Calu3 (cell line): Measurements from ENCODE around the gene TEDDM1. TPM values are rescaled to one million over a fixed set of nuclear protein-coding genes. Genes with fewer than 3 reads are reported as not detected.

ENCODE experiments used
- BruUV-seq: library from RNA; stranded (reverse); fragments of 400-500 nt; replicated peaks from 2 replicates; lab custom pipeline; 2021; lab: Mats Ljungman, UMichigan
- CTCF ChIA-PET: fragments of 300-600 bp; sonication (Branson Sonifier 250); formaldehyde crosslinking; loops from one replicate; lab custom pipeline; 2022; ENCODE audit warnings: antibody characterized with exemption; lab: Charles Lee
- DNase-seq: peaks from one replicate; pipeline ENCODE4 v3.0.0; 2022
- H3K27ac Mint-ChIP-seq: one replicate; pipeline ENCODE4 v1.8.0; 2022; ENCODE audit warnings: mixed read lengths; ENCODE audit not compliant: unreplicated experiment
- H3K27me3 Mint-ChIP-seq: one replicate; pipeline ENCODE4 v1.8.0; 2022; ENCODE audit warnings: mixed read lengths; ENCODE audit not compliant: unreplicated experiment
- H3K36me3 Mint-ChIP-seq: one replicate; pipeline ENCODE4 v1.8.0; 2022; ENCODE audit warnings: mild to moderate bottlenecking, moderate library complexity, mixed read lengths; ENCODE audit not compliant: insufficient read depth, unreplicated experiment
- H3K4me1 Mint-ChIP-seq: one replicate; pipeline ENCODE4 v1.8.0; 2022; ENCODE audit warnings: mild to moderate bottlenecking, low read depth, mixed read lengths; ENCODE audit not compliant: unreplicated experiment
- H3K4me3 Mint-ChIP-seq: one replicate; pipeline ENCODE4 v1.8.0; 2022; ENCODE audit warnings: mild to moderate bottlenecking, low read depth, moderate library complexity, mixed read lengths; ENCODE audit not compliant: unreplicated experiment
- H3K9me3 Mint-ChIP-seq: one replicate; pipeline ENCODE4 v1.8.0; 2022; ENCODE audit warnings: low read depth, mixed read lengths; ENCODE audit not compliant: unreplicated experiment
- intact Hi-C: fragments of 100-400 bp; cut with micrococcal nuclease; formaldehyde crosslinking; loops from one replicate; pipeline ENCODE4 v1.10.0; 2022; ENCODE audit not compliant: unreplicated experiment
- total RNA-seq: library from RNA; stranded (reverse); gene quantifications from 2 replicates; pipeline ENCODE4 v1.2.3, GENCODE V29; 2022
- TF ChIP-seq, protein P1 (sequence below): fragments of 200-600 bp; IDR thresholded peaks from one replicate; pipeline ENCODE4 v1.8.0; 2022; ENCODE audit warnings: antibody characterized with exemption; ENCODE audit not compliant: unreplicated experiment

TEDDM1 gene
- total RNA-seq, 1 experiment from 2014 or later, result not detected

DNA sequence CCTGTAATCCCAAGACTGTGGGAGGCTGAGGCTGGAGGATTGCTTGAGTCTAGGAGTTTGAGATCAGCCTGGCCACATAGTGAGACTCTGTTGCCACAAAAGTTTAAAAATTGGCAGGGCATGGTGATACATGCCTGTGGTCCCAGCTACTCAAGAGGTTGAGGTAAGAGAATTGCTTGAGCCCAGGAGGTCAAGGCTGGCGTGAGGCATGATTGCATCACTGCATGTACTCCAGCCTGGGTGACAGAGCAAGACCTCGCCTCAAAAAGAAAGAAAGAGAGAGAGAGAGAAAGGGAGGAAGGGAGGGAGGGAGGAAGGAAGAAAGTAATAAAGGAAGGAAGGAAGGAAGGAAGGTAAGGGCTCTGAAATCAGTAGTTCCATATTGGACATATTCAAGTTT lies 33.9 kb downstream of the TEDDM1 start:
- CTCF ChIA-PET, result no interaction called here
- no peak for DNase-seq
- Mint-ChIP-seq H3K27me3 (peaks cover 37% of the 10 kb centered on the region), H3K27ac (no peak overlapping the region), H3K9me3 (no peaks in the 10 kb centered on the region), H3K4me1 (no peaks in the 10 kb centered on the region), H3K4me3 (no peak overlapping the region), H3K36me3 (no peaks in the 10 kb centered on the region)
- intact Hi-C loops, result no loop called here
- BruUV-seq, result no TSS peak
- TF ChIP-seq, protein P1, sequence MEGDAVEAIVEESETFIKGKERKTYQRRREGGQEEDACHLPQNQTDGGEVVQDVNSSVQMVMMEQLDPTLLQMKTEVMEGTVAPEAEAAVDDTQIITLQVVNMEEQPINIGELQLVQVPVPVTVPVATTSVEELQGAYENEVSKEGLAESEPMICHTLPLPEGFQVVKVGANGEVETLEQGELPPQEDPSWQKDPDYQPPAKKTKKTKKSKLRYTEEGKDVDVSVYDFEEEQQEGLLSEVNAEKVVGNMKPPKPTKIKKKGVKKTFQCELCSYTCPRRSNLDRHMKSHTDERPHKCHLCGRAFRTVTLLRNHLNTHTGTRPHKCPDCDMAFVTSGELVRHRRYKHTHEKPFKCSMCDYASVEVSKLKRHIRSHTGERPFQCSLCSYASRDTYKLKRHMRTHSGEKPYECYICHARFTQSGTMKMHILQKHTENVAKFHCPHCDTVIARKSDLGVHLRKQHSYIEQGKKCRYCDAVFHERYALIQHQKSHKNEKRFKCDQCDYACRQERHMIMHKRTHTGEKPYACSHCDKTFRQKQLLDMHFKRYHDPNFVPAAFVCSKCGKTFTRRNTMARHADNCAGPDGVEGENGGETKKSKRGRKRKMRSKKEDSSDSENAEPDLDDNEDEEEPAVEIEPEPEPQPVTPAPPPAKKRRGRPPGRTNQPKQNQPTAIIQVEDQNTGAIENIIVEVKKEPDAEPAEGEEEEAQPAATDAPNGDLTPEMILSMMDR, result no peak

DNA sequence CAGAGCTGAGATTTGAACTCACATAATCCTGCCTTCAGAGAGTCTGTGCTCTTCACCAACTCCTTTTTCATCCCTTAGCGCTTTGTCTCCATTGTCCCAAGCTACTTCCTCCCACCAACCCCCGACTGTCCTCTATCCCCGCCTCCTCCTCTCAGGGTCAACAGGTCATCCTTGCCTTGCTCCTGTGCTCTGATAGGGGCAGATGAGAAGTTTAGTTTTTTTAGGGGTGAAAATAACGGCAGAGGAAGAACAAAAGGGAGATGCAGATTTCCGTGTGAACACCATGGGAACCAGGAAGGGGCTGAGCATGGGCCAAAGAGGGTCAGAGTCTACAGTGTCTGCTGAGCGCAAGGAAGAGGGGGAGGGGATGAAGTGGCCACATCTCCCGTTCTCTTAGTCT lies 40.8 kb downstream of the TEDDM1 start:
- Mint-ChIP-seq H3K4me1 (no peaks in the 10 kb centered on the region), H3K4me3 (no peak overlapping the region), H3K9me3 (no peaks in the 10 kb centered on the region), H3K27me3 (no peaks in the 10 kb centered on the region), H3K27ac (no peak overlapping the region), H3K36me3 (no peaks in the 10 kb centered on the region)
- TF ChIP-seq, protein P1, result no peak
- intact Hi-C loops, result no loop called here
- BruUV-seq, result no TSS peak
- CTCF ChIA-PET, result no interaction called here
- DNase-seq, result no peak

DNA sequence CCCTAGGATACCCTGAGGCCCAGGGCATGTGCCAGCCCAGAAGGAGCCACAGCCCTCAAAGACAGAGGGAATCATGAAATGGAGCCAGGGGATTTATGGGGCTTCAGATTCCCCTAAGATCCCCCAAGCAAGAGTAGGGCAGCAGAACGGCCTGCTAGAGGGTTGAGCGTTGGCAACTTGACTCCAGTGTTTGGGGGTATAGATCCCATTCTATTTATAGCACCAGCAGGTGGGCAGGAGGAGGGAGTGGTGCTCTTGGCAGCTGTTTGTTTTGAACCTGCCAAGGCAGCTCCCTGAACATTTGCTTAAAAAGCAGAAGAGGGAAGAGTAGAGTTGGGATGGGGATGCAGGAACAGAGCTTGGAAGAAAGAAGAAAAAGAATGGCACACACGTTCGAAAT lies 42.6 kb downstream of the TEDDM1 start:
- no peak overlapping the region for H3K4me3 Mint-ChIP-seq
- H3K27me3 Mint-ChIP-seq, result no peaks in the 10 kb centered on the region
- CTCF ChIA-PET, result no interaction called here
- H3K27ac Mint-ChIP-seq, result no peak overlapping the region
- H3K9me3 Mint-ChIP-seq, result no peaks in the 10 kb centered on the region
- no peaks in the 10 kb centered on the region for H3K4me1 Mint-ChIP-seq
- no TSS peak for BruUV-seq
- intact Hi-C loops, result no loop called here
- H3K36me3 Mint-ChIP-seq, result no peaks in the 10 kb centered on the region
- DNase-seq, result no peak
- TF ChIP-seq, protein P1, result no peak

DNA sequence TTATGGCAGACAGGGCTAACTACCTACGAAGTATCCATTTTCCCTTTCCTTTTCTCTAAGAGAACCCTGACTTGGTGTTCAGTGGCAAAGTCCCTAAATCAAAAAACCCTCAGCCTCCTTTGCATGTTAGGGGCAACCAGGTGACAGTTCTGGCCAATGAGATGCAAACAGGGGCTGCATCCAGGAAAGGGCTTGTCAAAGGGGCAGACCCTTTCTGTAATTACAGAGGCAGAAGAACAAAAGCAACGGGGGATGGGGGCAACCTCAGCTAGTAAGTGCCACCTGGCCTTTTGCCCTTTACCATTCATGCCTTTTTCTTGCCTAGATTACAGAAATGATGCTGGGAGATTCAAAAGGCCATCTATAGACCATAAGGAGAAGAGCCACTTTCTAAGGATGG lies 43.3 kb downstream of the TEDDM1 start:
- no peak overlapping the region for H3K4me3 Mint-ChIP-seq
- intact Hi-C loops, result no loop called here
- CTCF ChIA-PET, result no interaction called here

More for the DNA sequence above, 43.3 kb downstream of the TEDDM1 start:
- H3K27ac Mint-ChIP-seq, result no peak overlapping the region
- no peak for DNase-seq
- TF ChIP-seq, protein P1, result no peak
- no TSS peak for BruUV-seq
- H3K27me3 Mint-ChIP-seq, result no peaks in the 10 kb centered on the region
- no peaks in the 10 kb centered on the region for H3K4me1 Mint-ChIP-seq
- H3K9me3 Mint-ChIP-seq, result no peaks in the 10 kb centered on the region
- no peaks in the 10 kb centered on the region for H3K36me3 Mint-ChIP-seq
